Adrenal gland (tissue), 5 donors: Measurements from ENCODE around the gene FAM170B.

Experiments used
- POLR2A ChIP-seq, 2 donors: fragments of 450-650 bp; IDR thresholded peaks; one replicate each; pipeline ENCODE4 v1.6.1; 2017; ENCODE audit warnings: antibody characterized with exemption in 2 of 2, mild to moderate bottlenecking in 2 of 2, moderate library complexity in 1 of 2
- TF ChIP-seq, protein P1 (sequence below), 6 experiments: fragments of 450-650 bp in 4 of 6; fragments of 200-600 bp in 2 of 6; sonication (generic) in 1 of 6; IDR thresholded peaks; 1 replicate in 5 of 6; 2 replicates in 1 of 6; pipeline versions ENCODE4 v1.5.1 to v1.8.0; 2016 to 2021; ENCODE audit warnings: antibody characterized with exemption in 6 of 6, mild to moderate bottlenecking in 2 of 6, moderate library complexity in 1 of 6
- donor health status: DM: no; HTN: no; CAD: no.

GRCh38 chr10:49093922-49094321 is 39.9 kb downstream of the FAM170B start:
- TF ChIP-seq POLR2A (IDR thresholded peaks at IDR 0.05): no peak
- TF ChIP-seq, protein P1, sequence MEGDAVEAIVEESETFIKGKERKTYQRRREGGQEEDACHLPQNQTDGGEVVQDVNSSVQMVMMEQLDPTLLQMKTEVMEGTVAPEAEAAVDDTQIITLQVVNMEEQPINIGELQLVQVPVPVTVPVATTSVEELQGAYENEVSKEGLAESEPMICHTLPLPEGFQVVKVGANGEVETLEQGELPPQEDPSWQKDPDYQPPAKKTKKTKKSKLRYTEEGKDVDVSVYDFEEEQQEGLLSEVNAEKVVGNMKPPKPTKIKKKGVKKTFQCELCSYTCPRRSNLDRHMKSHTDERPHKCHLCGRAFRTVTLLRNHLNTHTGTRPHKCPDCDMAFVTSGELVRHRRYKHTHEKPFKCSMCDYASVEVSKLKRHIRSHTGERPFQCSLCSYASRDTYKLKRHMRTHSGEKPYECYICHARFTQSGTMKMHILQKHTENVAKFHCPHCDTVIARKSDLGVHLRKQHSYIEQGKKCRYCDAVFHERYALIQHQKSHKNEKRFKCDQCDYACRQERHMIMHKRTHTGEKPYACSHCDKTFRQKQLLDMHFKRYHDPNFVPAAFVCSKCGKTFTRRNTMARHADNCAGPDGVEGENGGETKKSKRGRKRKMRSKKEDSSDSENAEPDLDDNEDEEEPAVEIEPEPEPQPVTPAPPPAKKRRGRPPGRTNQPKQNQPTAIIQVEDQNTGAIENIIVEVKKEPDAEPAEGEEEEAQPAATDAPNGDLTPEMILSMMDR (IDR thresholded peaks at IDR 0.05): no peak
